GM12872 (cell line): Measurements from ENCODE around the gene SPHK1.

Experiments
- CTCF ChIP-seq: IDR thresholded peaks from 3 replicates; pipeline ENCODE4 v1.5.1; 2011; ENCODE audit warnings: low read depth, mild to moderate bottlenecking, low read length, moderate library complexity; ENCODE audit not compliant: insufficient read depth

SPHK1 gene

GRCh38 chr17:76435751-76436150, 51.3 kb downstream of the SPHK1 start:
- no peak for TF ChIP-seq CTCF
